Transverse colon (tissue), 4 donors: Measurements from ENCODE around the gene STIM1.

ENCODE experiments used
- EP300 ChIP-seq: sonication (generic); formaldehyde crosslinking; IDR thresholded peaks from one replicate; pipeline ENCODE4 v1.6.1; 2017; ENCODE audit warnings: antibody characterized with exemption, low read depth
- POLR2A ChIP-seq: fragments of 450-650 bp; IDR thresholded peaks from one replicate; pipeline ENCODE4 v1.6.1; 2016; ENCODE audit warnings: antibody characterized with exemption, mild to moderate bottlenecking, moderate library complexity
- POLR2AphosphoS5 ChIP-seq, 3 donors: sonication (generic); formaldehyde crosslinking; IDR thresholded peaks; one replicate each; pipeline ENCODE4 v1.6.1; 2016; ENCODE audit warnings: antibody characterized with exemption in 3 of 3
- TF ChIP-seq, protein P1 (sequence below), 5 experiments: fragments of 200-600 bp in 3 of 5; fragments of 450-650 bp in 2 of 5; sonication (generic) in 3 of 5; IDR thresholded peaks; 1 replicate in 2 of 5; 2 replicates in 3 of 5; pipeline ENCODE4 v1.5.1; 2016 to 2017; ENCODE audit warnings: antibody characterized with exemption in 5 of 5, inconsistent platforms in 3 of 5, mild to moderate bottlenecking in 2 of 5, moderate library complexity in 1 of 5

DNA sequence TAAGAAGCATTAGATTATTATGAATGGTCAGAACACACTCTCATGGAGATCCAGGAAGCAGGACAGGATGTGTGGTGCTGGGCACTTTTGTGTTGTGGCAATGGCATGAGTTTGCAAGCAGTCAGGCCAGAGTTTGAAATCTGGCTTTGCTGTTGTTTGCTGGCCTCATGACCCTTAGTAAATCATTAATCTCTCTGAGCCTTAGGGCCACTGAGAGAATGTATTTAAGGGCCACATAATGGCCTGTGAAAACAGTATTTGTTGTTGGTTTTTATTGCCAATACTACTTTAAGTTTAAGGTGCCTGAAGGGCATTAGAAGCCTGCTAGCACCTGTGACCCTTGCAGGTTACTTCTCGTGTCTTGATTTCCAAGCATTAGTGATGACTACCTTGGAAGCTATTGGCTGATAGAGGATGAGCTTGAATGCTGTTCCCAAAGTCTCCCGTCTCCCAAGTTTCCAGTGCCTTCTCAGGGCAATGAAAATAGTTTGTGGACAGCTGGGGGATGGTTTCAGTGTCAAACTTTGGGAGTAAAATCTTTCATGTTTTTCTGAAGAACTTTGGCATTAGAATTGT, 24.6 kb downstream of the STIM1 start:
- TF ChIP-seq POLR2A (no peak), EP300 (no peak), POLR2AphosphoS5 (IDR thresholded peaks at IDR 0.05) (no peak)
- TF ChIP-seq, protein P1, sequence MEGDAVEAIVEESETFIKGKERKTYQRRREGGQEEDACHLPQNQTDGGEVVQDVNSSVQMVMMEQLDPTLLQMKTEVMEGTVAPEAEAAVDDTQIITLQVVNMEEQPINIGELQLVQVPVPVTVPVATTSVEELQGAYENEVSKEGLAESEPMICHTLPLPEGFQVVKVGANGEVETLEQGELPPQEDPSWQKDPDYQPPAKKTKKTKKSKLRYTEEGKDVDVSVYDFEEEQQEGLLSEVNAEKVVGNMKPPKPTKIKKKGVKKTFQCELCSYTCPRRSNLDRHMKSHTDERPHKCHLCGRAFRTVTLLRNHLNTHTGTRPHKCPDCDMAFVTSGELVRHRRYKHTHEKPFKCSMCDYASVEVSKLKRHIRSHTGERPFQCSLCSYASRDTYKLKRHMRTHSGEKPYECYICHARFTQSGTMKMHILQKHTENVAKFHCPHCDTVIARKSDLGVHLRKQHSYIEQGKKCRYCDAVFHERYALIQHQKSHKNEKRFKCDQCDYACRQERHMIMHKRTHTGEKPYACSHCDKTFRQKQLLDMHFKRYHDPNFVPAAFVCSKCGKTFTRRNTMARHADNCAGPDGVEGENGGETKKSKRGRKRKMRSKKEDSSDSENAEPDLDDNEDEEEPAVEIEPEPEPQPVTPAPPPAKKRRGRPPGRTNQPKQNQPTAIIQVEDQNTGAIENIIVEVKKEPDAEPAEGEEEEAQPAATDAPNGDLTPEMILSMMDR (IDR thresholded peaks at IDR 0.05): no peak
